Left lobe of liver (tissue), 2 donors: Measurements from ENCODE around the gene ZKSCAN5. TPM values are rescaled to one million over a fixed set of nuclear protein-coding genes. Genes with fewer than 3 reads are reported as not detected.
"Not testable (repeated sequence)": the region's sequence is repeated elsewhere in the genome, so short reads cannot be mapped to it uniquely, and the experiment has no call there.

ENCODE experiments used
- ATAC-seq: fragments of 200-7000 bp; cut with Tn5 transposase; one replicate; pipeline ENCODE4 v1.9.1; 2020; ENCODE audit warnings: mild to moderate bottlenecking, moderate library complexity
- DNase-seq: peaks from one replicate; pipeline ENCODE4 v3.0.0-alpha.2; 2020; ENCODE audit warnings: low spot score
- total RNA-seq: library from RNA; stranded (reverse); gene quantifications from one replicate; pipeline ENCODE4 v1.2.1, GENCODE V29; 2021
- donor health status: DM: no; HTN: no; CAD: no; lungs with moderate emphysema.
- donor health status: DM: no; HTN: yes; CAD: no.

ZKSCAN5 gene
- total RNA-seq, 1 donor from 2014 or later: 3.0 TPM

DNA sequence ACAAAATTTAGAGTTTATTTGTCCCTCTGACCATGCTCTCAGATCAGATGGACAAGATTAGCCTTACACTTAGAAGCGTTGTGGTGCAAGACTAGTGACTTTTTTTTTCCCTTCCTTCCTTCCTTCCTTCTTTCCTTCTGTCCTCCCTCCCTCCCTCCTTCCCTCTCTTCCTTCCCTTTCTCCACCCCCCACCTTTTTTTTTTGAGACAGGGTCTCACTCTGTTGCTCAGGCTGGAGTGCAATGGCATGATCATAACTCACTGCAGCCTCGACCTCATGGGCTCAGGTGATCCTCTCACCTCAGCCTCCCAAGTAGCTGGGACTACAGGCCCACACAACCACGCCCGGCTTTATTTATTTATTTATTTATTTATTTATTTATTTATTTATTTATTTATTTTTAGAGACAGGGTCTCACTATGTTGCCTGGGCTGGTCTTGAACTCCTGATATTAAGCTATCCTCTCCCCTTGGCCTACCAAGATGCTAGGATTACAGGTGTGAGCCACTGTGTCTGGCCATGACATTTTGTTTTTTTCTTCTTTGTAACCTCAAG lies 76.4 kb downstream of the ZKSCAN5 start:
- DNase-seq, ATAC-seq: not testable (repeated sequence)

Other genes starting within 250 kb of the ZKSCAN5 start
- gene MYH16, start 231.8 kb upstream of the ZKSCAN5 start, total RNA-seq: not detected
- 64.2 TPM for gene ARPC1A, start 178.8 kb upstream of the ZKSCAN5 start, total RNA-seq
- 37.4 TPM for gene ARPC1B, start 129.9 kb upstream of the ZKSCAN5 start, total RNA-seq
- gene PDAP1, start 96.1 kb upstream of the ZKSCAN5 start, total RNA-seq: 32.7 TPM
- gene BUD31, start 95.7 kb upstream of the ZKSCAN5 start, total RNA-seq: 25.8 TPM
- 2.3 TPM for gene PTCD1, start 65.9 kb upstream of the ZKSCAN5 start, total RNA-seq
- gene CPSF4, start 65.7 kb upstream of the ZKSCAN5 start, total RNA-seq: 14.4 TPM
- 130 TPM for gene ATP5MF, start 38.5 kb upstream of the ZKSCAN5 start, total RNA-seq
- gene ZNF789, start 31.8 kb upstream of the ZKSCAN5 start, total RNA-seq: 5.2 TPM
- 8.6 TPM for gene ZNF394, start 4.4 kb upstream of the ZKSCAN5 start, total RNA-seq
- gene FAM200A, start 47.5 kb downstream of the ZKSCAN5 start, total RNA-seq: 2.2 TPM
- 24.0 TPM for gene ZNF655, start 54.0 kb downstream of the ZKSCAN5 start, total RNA-seq
- gene TMEM225B, start 93.6 kb downstream of the ZKSCAN5 start, total RNA-seq: 0.18 TPM
- 5.5 TPM for gene ZSCAN25, start 112.3 kb downstream of the ZKSCAN5 start, total RNA-seq
- 564 TPM for gene CYP3A5, start 175.3 kb downstream of the ZKSCAN5 start, total RNA-seq
- 17.5 TPM for gene CYP3A7, start 230.5 kb downstream of the ZKSCAN5 start, total RNA-seq